Measurements from ENCODE around the gene TRAM2. TPM values are rescaled to one million over a fixed set of nuclear protein-coding genes. Genes with fewer than 3 reads are reported as not detected.
A peak's percentile ranks its signal among the peaks of the same experiment; 100 is the strongest.

TRAM2 gene
- total and polyA plus RNA-seq, 2 of the 13 experiments (the other 11 are each of a cell fraction or from before 2014, with no cell fraction given), result 49.1 to 72.5 TPM

GRCh38 chr6:52544602-52545405, 32.1 kb downstream of the TRAM2 start (continued):
- TF ChIP-seq, protein P1, sequence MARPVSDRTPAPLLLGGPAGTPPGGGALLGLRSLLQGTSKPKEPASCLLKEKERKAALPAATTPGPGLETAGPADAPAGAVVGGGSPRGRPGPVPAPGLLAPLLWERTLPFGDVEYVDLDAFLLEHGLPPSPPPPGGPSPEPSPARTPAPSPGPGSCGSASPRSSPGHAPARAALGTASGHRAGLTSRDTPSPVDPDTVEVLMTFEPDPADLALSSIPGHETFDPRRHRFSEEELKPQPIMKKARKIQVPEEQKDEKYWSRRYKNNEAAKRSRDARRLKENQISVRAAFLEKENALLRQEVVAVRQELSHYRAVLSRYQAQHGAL (CRISPR knock-in tag; IDR thresholded peaks at IDR 0.05; ENCODE audit: not compliant biosample characterization), result no peak
- TF ChIP-seq SKIL (CRISPR knock-in tag; IDR thresholded peaks at IDR 0.05; ENCODE audit: borderline replicate concordance), result no peak
- TF ChIP-seq BRD4 (CRISPR knock-in tag; IDR thresholded peaks at IDR 0.05), result peak; percentile 34; the same call in 1 of the 2 replicates
- peak; percentile 32; the same call in 1 of the 2 replicates for TF ChIP-seq YEATS4 (CRISPR knock-in tag; IDR thresholded peaks at IDR 0.05; ENCODE audit: borderline replicate concordance)
- no peak for TF ChIP-seq ZNF317 (CRISPR knock-in tag; IDR thresholded peaks at IDR 0.05)
- no peak for TF ChIP-seq ARHGAP35 (CRISPR knock-in tag; IDR thresholded peaks at IDR 0.05; ENCODE audit: borderline replicate concordance)
- 0 out of 2 replicates have a peak, but pooled peaks have one; percentile 34 for TF ChIP-seq ZNF24 (IDR thresholded peaks at IDR 0.05)
- TF ChIP-seq SETDB1 (CRISPR knock-in tag; IDR thresholded peaks at IDR 0.05; ENCODE audit: borderline replicate concordance), result no peak
- TF ChIP-seq, protein P2, sequence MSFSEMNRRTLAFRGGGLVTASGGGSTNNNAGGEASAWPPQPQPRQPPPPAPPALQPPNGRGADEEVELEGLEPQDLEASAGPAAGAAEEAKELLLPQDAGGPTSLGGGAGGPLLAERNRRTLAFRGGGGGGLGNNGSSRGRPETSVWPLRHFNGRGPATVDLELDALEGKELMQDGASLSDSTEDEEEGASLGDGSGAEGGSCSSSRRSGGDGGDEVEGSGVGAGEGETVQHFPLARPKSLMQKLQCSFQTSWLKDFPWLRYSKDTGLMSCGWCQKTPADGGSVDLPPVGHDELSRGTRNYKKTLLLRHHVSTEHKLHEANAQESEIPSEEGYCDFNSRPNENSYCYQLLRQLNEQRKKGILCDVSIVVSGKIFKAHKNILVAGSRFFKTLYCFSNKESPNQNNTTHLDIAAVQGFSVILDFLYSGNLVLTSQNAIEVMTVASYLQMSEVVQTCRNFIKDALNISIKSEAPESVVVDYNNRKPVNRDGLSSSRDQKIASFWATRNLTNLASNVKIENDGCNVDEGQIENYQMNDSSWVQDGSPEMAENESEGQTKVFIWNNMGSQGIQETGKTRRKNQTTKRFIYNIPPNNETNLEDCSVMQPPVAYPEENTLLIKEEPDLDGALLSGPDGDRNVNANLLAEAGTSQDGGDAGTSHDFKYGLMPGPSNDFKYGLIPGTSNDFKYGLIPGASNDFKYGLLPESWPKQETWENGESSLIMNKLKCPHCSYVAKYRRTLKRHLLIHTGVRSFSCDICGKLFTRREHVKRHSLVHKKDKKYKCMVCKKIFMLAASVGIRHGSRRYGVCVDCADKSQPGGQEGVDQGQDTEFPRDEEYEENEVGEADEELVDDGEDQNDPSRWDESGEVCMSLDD (CRISPR knock-in tag; IDR thresholded peaks at IDR 0.05; ENCODE audit: borderline replicate concordance), result peak; percentile 35; the same call in 1 of the 2 replicates
- TF ChIP-seq ARID4A (CRISPR knock-in tag; IDR thresholded peaks at IDR 0.05; ENCODE audit: borderline replicate concordance), result 0 out of 2 replicates have a peak, but pooled peaks have one; percentile 15
- TF ChIP-seq ZNF232 (CRISPR knock-in tag; IDR thresholded peaks at IDR 0.05; ENCODE audit: borderline replicate concordance), result 0 out of 2 replicates have a peak, but pooled peaks have one; percentile 26
- no peak for TF ChIP-seq ZMYM2 (CRISPR knock-in tag; IDR thresholded peaks at IDR 0.05)
- 0 out of 2 replicates have a peak, but pooled peaks have one; percentile 13 for TF ChIP-seq RCOR2 (CRISPR knock-in tag; IDR thresholded peaks at IDR 0.05)
- no peak for TF ChIP-seq REXO4 (CRISPR knock-in tag; IDR thresholded peaks at IDR 0.05; ENCODE audit: borderline replicate concordance)
- peak; percentile 84 for TF ChIP-seq PPARG (CRISPR knock-in tag; conservative IDR thresholded peaks at IDR 0.05)

Measured in HepG2 (cell line).